Sciatic nerve (tissue), 2 donors: Measurements from ENCODE around the gene TFR2. TPM values are rescaled to one million over a fixed set of nuclear protein-coding genes. Genes with fewer than 3 reads are reported as not detected.

Experiments
- ATAC-seq: fragments of 200-7000 bp; cut with Tn5 transposase; one replicate; pipeline ENCODE4 v1.9.1; 2020; ENCODE audit warnings: mild to moderate bottlenecking, moderate library complexity
- DNase-seq: peaks from one replicate; pipeline ENCODE4 v3.0.0-alpha.2; 2020; ENCODE audit warnings: low spot score
- intact Hi-C: fragments of 100-400 bp; cut with DNase I; formaldehyde crosslinking; loops from one replicate; pipeline ENCODE4 v1.14.2; 2022
- total RNA-seq: library from RNA; stranded (reverse); fragmentation: NEBNext Ultra II Directional; extraction: Animal tissue kit (Norgen Biotek cat#: 25700); gene quantifications from one replicate; pipeline ENCODE4 v1.2.1, GENCODE V29; 2021
- donor health status: DM: no; HTN: no; CAD: no.
- donor health status: DM: no; HTN: no; CAD: no.

Gene TFR2
- total RNA-seq, 1 donor from 2014 or later = 1.2 TPM

- DNase-seq = no peak
- intact Hi-C loops = loop anchor here (5.0 kb wide), 1 partner anchor 1478 kb away; no protein-coding TSS in a partner anchor
These were observed 17.2 kb downstream of the TFR2 start for GRCh38 chr7:100623951-100624824.

GRCh38 chr7:100621554-100621953 is 19.8 kb downstream of the TFR2 start:
- intact Hi-C loops = loop anchor here (5.0 kb wide), 1 partner anchor 1481 kb away; no protein-coding TSS in a partner anchor
- ATAC-seq = no peak
- DNase-seq = no peak

More at GRCh38 chr7:100623951-100624824, 17.2 kb downstream of the TFR2 start:
- ATAC-seq = peak; percentile 49

- DNase-seq (no peak), ATAC-seq (no peak)
- intact Hi-C loops = loop anchor here (5.0 kb wide), 1 partner anchor 1481 kb away; no protein-coding TSS in a partner anchor
These were observed 20.5 kb downstream of the TFR2 start for GRCh38 chr7:100620804-100621203.

- ATAC-seq = no peak
- intact Hi-C loops = loop anchor here (5.0 kb wide), 1 partner anchor 1482 kb away; no protein-coding TSS in a partner anchor
- DNase-seq = no peak
These were observed 21.1 kb downstream of the TFR2 start for GRCh38 chr7:100620239-100620638.

- intact Hi-C loops = no loop called here
- ATAC-seq (no peak), DNase-seq (no peak)
These were observed 27.0 kb downstream of the TFR2 start for GRCh38 chr7:100614308-100614861.

- no peak for DNase-seq
- no peak for ATAC-seq
- intact Hi-C loops = no loop called here
These were observed 27.8 kb downstream of the TFR2 start for GRCh38 chr7:100613412-100614175.

GRCh38 chr7:100612730-100613390 is 28.5 kb downstream of the TFR2 start:
- ATAC-seq (peak; percentile 7), DNase-seq (no peak)
- intact Hi-C loops = no loop called here

GRCh38 chr7:100611983-100612729 is 29.2 kb downstream of the TFR2 start, which contains the start of gene MOSPD3:
Gene MOSPD3, plus strand, starts transcription at chr7:100612540. Its CDS starts 252 bp downstream, at chr7:100612792.
- intact Hi-C loops = no loop called here
- ATAC-seq (peak; percentile 97), DNase-seq (peak; percentile 99)

- intact Hi-C loops = loop anchor here (2.0 kb wide), 1 partner anchor 73 kb away; no protein-coding TSS in a partner anchor
These were observed 31.4 kb downstream of the TFR2 start for GRCh38 chr7:100609958-100610357.

GRCh38 chr7:100607111-100607510 is 34.2 kb downstream of the TFR2 start:
- no peak for ATAC-seq
- DNase-seq = no peak
- intact Hi-C loops = no loop called here

More at GRCh38 chr7:100609958-100610357, 31.4 kb downstream of the TFR2 start:
- no peak for ATAC-seq
- no peak for DNase-seq

GRCh38 chr7:100606313-100606712 is 35.0 kb downstream of the TFR2 start:
- ATAC-seq (no peak), DNase-seq (no peak)
- intact Hi-C loops = no loop called here

- intact Hi-C loops = no loop called here
- DNase-seq (no peak), ATAC-seq (no peak)
These were observed 36.1 kb downstream of the TFR2 start for GRCh38 chr7:100604976-100605911.

GRCh38 chr7:100604028-100604975 is 37.0 kb downstream of the TFR2 start:
- peak; percentile 61 for ATAC-seq
- DNase-seq = peak; percentile 89
- intact Hi-C loops = no loop called here

GRCh38 chr7:100603726-100604027 is 37.7 kb downstream of the TFR2 start:
- DNase-seq = no peak
- ATAC-seq = peak; percentile 1
- intact Hi-C loops = no loop called here

- intact Hi-C loops = no loop called here
- ATAC-seq = peak; percentile 88
- DNase-seq = peak; percentile 91
These were observed 38.2 kb downstream of the TFR2 start for GRCh38 chr7:100602889-100603725.
